Measurements from ENCODE around the gene AFF1.
"Not testable (repeated sequence)": the region's sequence is repeated elsewhere in the genome, so short reads cannot be mapped to it uniquely, and the experiment has no call there.

The AFF1 gene

GRCh38 chr4:87117732-87118075 is 182.9 kb downstream of the AFF1 start:
- DNase-seq (ENCODE audit: low read depth), result no peak

GRCh38 chr4:87118421-87118820 is 183.6 kb downstream of the AFF1 start:
- DNase-seq (ENCODE audit: low read depth), result no peak

GRCh38 chr4:87118826-87119225 is 184.0 kb downstream of the AFF1 start:
- no peak for DNase-seq (ENCODE audit: low read depth)

GRCh38 chr4:87120010-87120409 is 185.2 kb downstream of the AFF1 start:
- no peak for DNase-seq (ENCODE audit: low read depth)

GRCh38 chr4:87120411-87121162 is 185.8 kb downstream of the AFF1 start:
- no peak for DNase-seq (ENCODE audit: low read depth)

- no peak for DNase-seq (ENCODE audit: low read depth)
These were observed 186.7 kb downstream of the AFF1 start for GRCh38 chr4:87121341-87122065.

GRCh38 chr4:87122252-87122651 is 187.4 kb downstream of the AFF1 start:
- no peak for DNase-seq (ENCODE audit: low read depth)

- DNase-seq (ENCODE audit: low read depth), result no peak
These were observed 191.2 kb downstream of the AFF1 start for GRCh38 chr4:87126056-87126455.

- no peak for DNase-seq (ENCODE audit: low read depth)
These were observed 193.3 kb downstream of the AFF1 start for GRCh38 chr4:87128006-87128705.

- no peak for DNase-seq (ENCODE audit: low read depth)
These were observed 194.9 kb downstream of the AFF1 start for GRCh38 chr4:87129681-87130080.

GRCh38 chr4:87130985-87131703 is 196.3 kb downstream of the AFF1 start:
- no peak for DNase-seq (ENCODE audit: low read depth)

GRCh38 chr4:87132035-87132434 is 197.2 kb downstream of the AFF1 start:
- DNase-seq (ENCODE audit: low read depth), result no peak

GRCh38 chr4:87133183-87133582 is 198.4 kb downstream of the AFF1 start:
- DNase-seq (ENCODE audit: low read depth), result no peak

GRCh38 chr4:87134122-87134521 is 199.3 kb downstream of the AFF1 start:
- no peak for DNase-seq (ENCODE audit: low read depth)

GRCh38 chr4:87141428-87141827 is 206.6 kb downstream of the AFF1 start:
- DNase-seq (ENCODE audit: low read depth), result no peak

GRCh38 chr4:87144356-87144755 is 209.5 kb downstream of the AFF1 start:
- no peak for DNase-seq (ENCODE audit: low read depth)

GRCh38 chr4:87145934-87146333 is 211.1 kb downstream of the AFF1 start:
- not testable (repeated sequence) for DNase-seq (ENCODE audit: low read depth)

GRCh38 chr4:87147116-87147515 is 212.3 kb downstream of the AFF1 start:
- no peak for DNase-seq (ENCODE audit: low read depth)

- peak; percentile 32 for DNase-seq (ENCODE audit: low read depth)
These were observed 215.9 kb downstream of the AFF1 start for GRCh38 chr4:87150498-87151261.

GRCh38 chr4:87151730-87152129 is 216.9 kb downstream of the AFF1 start:
- DNase-seq (ENCODE audit: low read depth), result no peak

- no peak for DNase-seq (ENCODE audit: low read depth)
These were observed 217.7 kb downstream of the AFF1 start for GRCh38 chr4:87152310-87153041.
